ENCODE measurements around the gene PEX26.

PEX26 gene

DNA sequence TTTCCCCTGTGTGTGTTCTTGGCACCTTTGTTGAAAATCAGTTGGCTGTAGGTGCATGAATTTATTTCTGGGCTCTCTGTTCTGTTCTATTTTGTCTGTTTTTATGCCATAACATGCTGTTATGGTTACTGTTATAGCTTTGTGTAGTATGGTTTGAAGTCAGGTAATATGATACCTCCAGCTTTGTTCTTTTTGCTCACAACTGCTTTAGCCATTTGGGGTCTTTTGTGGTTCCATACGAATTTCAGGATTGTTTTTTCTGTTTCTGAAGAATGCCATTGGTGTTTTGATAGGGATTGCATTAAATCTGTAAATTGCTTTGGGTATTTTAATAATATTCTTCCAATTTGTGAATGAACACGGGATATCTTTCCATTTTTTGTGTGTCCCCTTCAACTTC, 4.7 kb downstream of the PEX26 start:
- no peak overlapping the region for H3K4ac ChIP-seq (ENCODE audit: low read depth, low read length)
- no peak overlapping the region for H4K91ac ChIP-seq (ENCODE audit: low read depth, low read length)
- H3K36me3 ChIP-seq (ENCODE audit: control insufficient read depth in 1 of 2, insufficient read depth in 2 of 2, low read length in 2 of 2): peaks cover 25 to 38% of the 10 kb centered on the region in 2 experiments
- no peak overlapping the region for H3K27ac ChIP-seq (ENCODE audit: low read depth, low read length)
- no peak overlapping the region for H2BK5ac ChIP-seq (ENCODE audit: low read depth, low read length, poor library complexity)
- H2BK12ac ChIP-seq (ENCODE audit: low read length): no peak overlapping the region
- H3K4me1 ChIP-seq (ENCODE audit: control insufficient read depth in 1 of 2, insufficient read depth in 2 of 2, low read length in 2 of 2): peaks cover 4 to 5% of the 10 kb centered on the region in 2 experiments
- H3K79me1 ChIP-seq (ENCODE audit: low read length): peaks cover 7% of the 10 kb centered on the region
- H3K9me3 ChIP-seq (ENCODE audit: insufficient read depth, low read depth, low read length): no peaks in the 10 kb centered on the region
- no peak overlapping the region for H2AFZ ChIP-seq (ENCODE audit: insufficient read depth, low read length, poor library complexity)
- WGBS (ENCODE audit: extremely low coverage, insufficient coverage, insufficient read length): no CpG with 5 or more reads among the region's 2 CpGs
- no peak overlapping the region for H2BK120ac ChIP-seq (ENCODE audit: insufficient read depth, low read length, poor library complexity)
- H3K9ac ChIP-seq (ENCODE audit: low read length): no peak overlapping the region
- DNase-seq: no peak
- H3K18ac ChIP-seq (ENCODE audit: low read length): no peak overlapping the region
- no peak overlapping the region for H2AK5ac ChIP-seq (ENCODE audit: low read length)
- H3K4me3 ChIP-seq (ENCODE audit: low read depth, low read length): no peak overlapping the region
- H3K27me3 ChIP-seq (ENCODE audit: insufficient read depth, low read length): no peaks in the 10 kb centered on the region
- no peak overlapping the region for H4K12ac ChIP-seq (ENCODE audit: low read depth, low read length)
- no peak overlapping the region for H3K14ac ChIP-seq (ENCODE audit: low read length)
- H3K79me2 ChIP-seq (ENCODE audit: control insufficient read depth, insufficient read depth, low read length, poor library complexity): peaks cover 10% of the 10 kb centered on the region
- H3K23ac ChIP-seq (ENCODE audit: low read length): no peak overlapping the region
- no peak overlapping the region for H3K4me2 ChIP-seq (ENCODE audit: low read length)
- no peak overlapping the region for H4K8ac ChIP-seq (ENCODE audit: low read depth, low read length)

DNA sequence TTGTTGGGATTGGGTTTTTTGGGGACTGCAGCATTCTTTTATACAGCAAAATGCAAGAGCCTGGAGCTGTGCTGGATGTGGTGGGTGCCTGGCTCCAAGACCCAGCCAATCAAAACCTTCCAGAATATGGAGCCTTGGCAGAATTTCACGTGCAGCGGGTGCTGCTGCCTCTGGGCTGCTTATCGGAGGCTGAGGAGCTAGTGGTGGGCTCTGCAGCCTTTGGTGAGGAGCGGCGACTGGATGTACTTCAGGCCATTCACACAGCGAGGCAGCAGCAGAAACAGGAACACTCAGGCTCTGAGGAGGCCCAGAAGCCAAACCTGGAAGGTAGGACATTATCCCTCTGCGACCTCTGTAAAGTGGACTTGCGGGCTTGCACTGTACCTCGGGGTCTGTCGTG, 5.6 kb downstream of the PEX26 start:
- no peak overlapping the region for H3K27ac ChIP-seq (ENCODE audit: low read depth, low read length)
- no peak overlapping the region for H3K4me3 ChIP-seq (ENCODE audit: low read depth, low read length)
- peaks cover 35 to 48% of the 10 kb centered on the region in 2 experiments for H3K36me3 ChIP-seq (ENCODE audit: control insufficient read depth in 1 of 2, insufficient read depth in 2 of 2, low read length in 2 of 2)
- H4K8ac ChIP-seq (ENCODE audit: low read depth, low read length): no peak overlapping the region
- H3K4ac ChIP-seq (ENCODE audit: low read depth, low read length): no peak overlapping the region
- H4K91ac ChIP-seq (ENCODE audit: low read depth, low read length): no peak overlapping the region
- no peak overlapping the region for H3K18ac ChIP-seq (ENCODE audit: low read length)
- no peak overlapping the region for H2BK12ac ChIP-seq (ENCODE audit: low read length)
- no peaks in the 10 kb centered on the region for H3K79me1 ChIP-seq (ENCODE audit: low read length)
- H3K27me3 ChIP-seq (ENCODE audit: insufficient read depth, low read length): no peaks in the 10 kb centered on the region
- H3K14ac ChIP-seq (ENCODE audit: low read length): no peak overlapping the region
- H3K9me3 ChIP-seq (ENCODE audit: insufficient read depth, low read depth, low read length): no peaks in the 10 kb centered on the region
- no peak overlapping the region for H3K4me2 ChIP-seq (ENCODE audit: low read length)
- no peak overlapping the region for H2BK5ac ChIP-seq (ENCODE audit: low read depth, low read length, poor library complexity)
- H3K23ac ChIP-seq (ENCODE audit: low read length): no peak overlapping the region
- no peak overlapping the region for H4K12ac ChIP-seq (ENCODE audit: low read depth, low read length)
- no peak overlapping the region for H2AFZ ChIP-seq (ENCODE audit: insufficient read depth, low read length, poor library complexity)
- peaks cover 4% of the 10 kb centered on the region for H3K79me2 ChIP-seq (ENCODE audit: control insufficient read depth, insufficient read depth, low read length, poor library complexity)
- no peak overlapping the region for H2AK5ac ChIP-seq (ENCODE audit: low read length)
- no peak for DNase-seq
- no peak overlapping the region for H3K9ac ChIP-seq (ENCODE audit: low read length)
- no peak overlapping the region for H2BK120ac ChIP-seq (ENCODE audit: insufficient read depth, low read length, poor library complexity)
- no CpG with 5 or more reads among the region's 10 CpGs for WGBS (ENCODE audit: extremely low coverage, insufficient coverage, insufficient read length)
- H3K4me1 ChIP-seq (ENCODE audit: control insufficient read depth in 1 of 2, insufficient read depth in 2 of 2, low read length in 2 of 2): peaks cover 4 to 5% of the 10 kb centered on the region in 2 experiments

DNA sequence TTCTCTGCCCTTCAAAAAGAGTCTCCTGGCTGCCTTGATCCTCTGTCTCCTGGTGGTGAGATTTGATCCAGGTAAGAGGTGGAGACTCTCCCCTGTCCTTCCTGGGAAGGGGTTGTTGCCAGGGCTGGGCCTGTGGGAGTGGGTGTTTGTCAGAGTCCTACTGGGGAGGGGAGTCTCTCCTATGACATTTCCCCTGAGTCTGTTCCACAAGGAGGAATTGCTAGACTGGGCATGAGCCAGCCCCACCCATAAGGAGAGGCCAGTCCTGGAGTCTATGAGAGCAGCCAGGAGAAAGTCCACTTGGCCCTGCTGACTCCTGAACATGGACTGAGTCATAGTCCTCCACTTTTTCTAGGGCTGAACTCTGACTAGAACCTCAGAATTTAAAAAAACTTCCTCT, 7.4 kb downstream of the PEX26 start:
- Histone ChIP-seq H3K4ac (ENCODE audit: low read depth, low read length) (no peak overlapping the region), H3K4me1 (ENCODE audit: control insufficient read depth in 1 of 2, insufficient read depth in 2 of 2, low read length in 2 of 2) (no peaks in the 10 kb centered on the region), H3K36me3 (ENCODE audit: control insufficient read depth in 1 of 2, insufficient read depth in 2 of 2, low read length in 2 of 2) (peaks cover 43 to 55% of the 10 kb centered on the region in 2 experiments), H2AK5ac (ENCODE audit: low read length) (no peak overlapping the region), H2BK5ac (ENCODE audit: low read depth, low read length, poor library complexity) (no peak overlapping the region), H3K9ac (ENCODE audit: low read length) (no peak overlapping the region), H3K79me2 (ENCODE audit: control insufficient read depth, insufficient read depth, low read length, poor library complexity) (no peaks in the 10 kb centered on the region), H3K18ac (ENCODE audit: low read length) (no peak overlapping the region), H3K14ac (ENCODE audit: low read length) (no peak overlapping the region), H3K27me3 (ENCODE audit: insufficient read depth, low read length) (no peaks in the 10 kb centered on the region), H4K8ac (ENCODE audit: low read depth, low read length) (no peak overlapping the region), H2BK120ac (ENCODE audit: insufficient read depth, low read length, poor library complexity) (no peak overlapping the region), H4K91ac (ENCODE audit: low read depth, low read length) (no peak overlapping the region), H3K27ac (ENCODE audit: low read depth, low read length) (no peak overlapping the region), H2AFZ (ENCODE audit: insufficient read depth, low read length, poor library complexity) (no peak overlapping the region), H2BK12ac (ENCODE audit: low read length) (no peak overlapping the region), H3K4me3 (ENCODE audit: low read depth, low read length) (no peak overlapping the region), H3K9me3 (ENCODE audit: insufficient read depth, low read depth, low read length) (no peaks in the 10 kb centered on the region), H3K23ac (ENCODE audit: low read length) (no peak overlapping the region), H4K12ac (ENCODE audit: low read depth, low read length) (no peak overlapping the region), H3K4me2 (ENCODE audit: low read length) (no peak overlapping the region), H3K79me1 (ENCODE audit: low read length) (no peaks in the 10 kb centered on the region)
- no peak for DNase-seq

GRCh38 chr22:18087350-18087855, 9.6 kb downstream of the PEX26 start:
- WGBS (ENCODE audit: extremely low coverage, insufficient coverage, insufficient read length): no CpG with 5 or more reads among the region's 13 CpGs

More at GRCh38 chr22:18087350-18087855, 9.6 kb downstream of the PEX26 start:
- Histone ChIP-seq H4K8ac (ENCODE audit: low read depth, low read length) (no peak overlapping the region), H3K18ac (ENCODE audit: low read length) (no peak overlapping the region), H2AK5ac (ENCODE audit: low read length) (no peak overlapping the region), H3K4me3 (ENCODE audit: low read depth, low read length) (no peak overlapping the region), H2BK120ac (ENCODE audit: insufficient read depth, low read length, poor library complexity) (no peak overlapping the region), H3K27ac (ENCODE audit: low read depth, low read length) (no peak overlapping the region), H3K27me3 (ENCODE audit: insufficient read depth, low read length) (no peaks in the 10 kb centered on the region), H3K4me1 (ENCODE audit: control insufficient read depth in 1 of 2, insufficient read depth in 2 of 2, low read length in 2 of 2) (no peaks in the 10 kb centered on the region), H2AFZ (ENCODE audit: insufficient read depth, low read length, poor library complexity) (no peak overlapping the region), H4K91ac (ENCODE audit: low read depth, low read length) (no peak overlapping the region), H3K4ac (ENCODE audit: low read depth, low read length) (no peak overlapping the region), H2BK5ac (ENCODE audit: low read depth, low read length, poor library complexity) (no peak overlapping the region), H3K9me3 (ENCODE audit: insufficient read depth, low read depth, low read length) (no peaks in the 10 kb centered on the region), H3K36me3 (ENCODE audit: control insufficient read depth in 1 of 2, insufficient read depth in 2 of 2, low read length in 2 of 2) (peaks cover 51 to 53% of the 10 kb centered on the region in 2 experiments), H3K79me1 (ENCODE audit: low read length) (no peaks in the 10 kb centered on the region), H3K9ac (ENCODE audit: low read length) (no peak overlapping the region), H3K14ac (ENCODE audit: low read length) (no peak overlapping the region), H3K79me2 (ENCODE audit: control insufficient read depth, insufficient read depth, low read length, poor library complexity) (no peaks in the 10 kb centered on the region), H3K4me2 (ENCODE audit: low read length) (no peak overlapping the region), H2BK12ac (ENCODE audit: low read length) (no peak overlapping the region), H4K12ac (ENCODE audit: low read depth, low read length) (no peak overlapping the region), H3K23ac (ENCODE audit: low read length) (no peak overlapping the region)
- no peak for DNase-seq

Data from trophoblast cell (in vitro differentiated cells and primary cell).